Hematopoietic multipotent progenitor cell treated with erythropoietin and hydrocortisone succinate and interleukin-3 and kit ligand, for 6 days (in vitro differentiated cells): Measurements from ENCODE around the gene C20orf202.
"Not testable (repeated sequence)": the region's sequence is repeated elsewhere in the genome, so short reads cannot be mapped to it uniquely, and the experiment has no call there.

Experiments used
- DNase-seq: peaks from one replicate; pipeline ENCODE4 v3.0.0-alpha.2; 2015

C20orf202 gene

GRCh38 chr20:1209447-1210387, 6.5 kb downstream of the C20orf202 start:
- DNase-seq = no peak

- no peak for DNase-seq
Measured at GRCh38 chr20:1210501-1210900, 7.2 kb downstream of the C20orf202 start.

GRCh38 chr20:1212023-1212422, 8.8 kb downstream of the C20orf202 start:
- DNase-seq = peak; percentile 69

- DNase-seq = peak; percentile 94
Measured at GRCh38 chr20:1212607-1213396, 9.5 kb downstream of the C20orf202 start.

GRCh38 chr20:1214838-1215261, 11.6 kb downstream of the C20orf202 start:
- no peak for DNase-seq

GRCh38 chr20:1215386-1216170, 12.3 kb downstream of the C20orf202 start:
- no peak for DNase-seq

GRCh38 chr20:1216527-1217427, 13.5 kb downstream of the C20orf202 start:
- not testable (repeated sequence) for DNase-seq

GRCh38 chr20:1222750-1223149, 19.5 kb downstream of the C20orf202 start:
- not testable (repeated sequence) for DNase-seq

- no peak for DNase-seq
Measured at GRCh38 chr20:1224205-1224890, 21.1 kb downstream of the C20orf202 start.

- DNase-seq = peak; percentile 80
Measured at GRCh38 chr20:1225263-1225782, 22.1 kb downstream of the C20orf202 start.

GRCh38 chr20:1225783-1226654, 22.8 kb downstream of the C20orf202 start, which contains the start of gene RAD21L1:
Gene RAD21L1, plus strand, starts transcription at chr20:1226044. Its CDS starts 2,410 bp downstream, at chr20:1228454.
- DNase-seq = peak; percentile 74

- no peak for DNase-seq
Measured at GRCh38 chr20:1229541-1229940, 26.3 kb downstream of the C20orf202 start.

GRCh38 chr20:1232286-1233111, 29.2 kb downstream of the C20orf202 start:
- DNase-seq = no peak

- DNase-seq = no peak
Measured at GRCh38 chr20:1240549-1240948, 37.3 kb downstream of the C20orf202 start.

- DNase-seq = no peak
Measured at GRCh38 chr20:1241456-1241855, 38.2 kb downstream of the C20orf202 start.

GRCh38 chr20:1242099-1242498, 38.8 kb downstream of the C20orf202 start:
- no peak for DNase-seq

GRCh38 chr20:1242530-1242929, 39.3 kb downstream of the C20orf202 start:
- no peak for DNase-seq

GRCh38 chr20:1245578-1245977, 42.3 kb downstream of the C20orf202 start:
- no peak for DNase-seq

GRCh38 chr20:1247689-1248088, 44.4 kb downstream of the C20orf202 start:
- no peak for DNase-seq
